HEK293T (cell line): ENCODE measurements around the gene DEPDC1B.

Experiments used
- CTCF ChIA-PET: fragments of 350-600 bp; formaldehyde crosslinking; extraction: SDS; loops from one replicate; lab custom pipeline; 2021; ENCODE audit warnings: antibody characterized with exemption, inconsistent platforms; lab: Yijun Ruan, JAX
- POLR2A ChIA-PET: fragments of 350-600 bp; formaldehyde crosslinking; extraction: SDS; loops from one replicate; lab custom pipeline; 2020; ENCODE audit warnings: antibody characterized with exemption, inconsistent platforms; lab: Yijun Ruan, JAX
- DNase-seq: peaks from one replicate; pipeline ENCODE4 v3.0.0; 2012; ENCODE audit warnings: mixed read lengths; ENCODE audit errors: extremely low spot score
- ARNT ChIP-seq: fragments of 450-650 bp; IDR thresholded peaks from 2 replicates; pipeline ENCODE4 v1.6.1; 2017; ENCODE audit warnings: mild to moderate bottlenecking
- BHLHE40 ChIP-seq: fragments of 450-650 bp; IDR thresholded peaks from 2 replicates; pipeline ENCODE4 v1.6.1; 2016; ENCODE audit warnings: mild to moderate bottlenecking, moderate library complexity, borderline replicate concordance
- CTBP1 ChIP-seq: fragments of 450-650 bp; IDR thresholded peaks from 2 replicates; pipeline ENCODE4 v1.6.1; 2016; ENCODE audit warnings: borderline replicate concordance
- ELF4 ChIP-seq: fragments of 450-650 bp; IDR thresholded peaks from 2 replicates; pipeline ENCODE4 v1.6.1; 2017; ENCODE audit warnings: antibody characterized with exemption
- FOXA1 ChIP-seq: fragments of 450-650 bp; IDR thresholded peaks from 2 replicates; pipeline ENCODE4 v1.6.1; 2016; ENCODE audit warnings: mild to moderate bottlenecking
- FOXK2 ChIP-seq: fragments of 450-650 bp; IDR thresholded peaks from 2 replicates; pipeline ENCODE4 v1.6.1; 2016; ENCODE audit warnings: mild to moderate bottlenecking
- FOXM1 ChIP-seq: fragments of 450-650 bp; IDR thresholded peaks from 2 replicates; pipeline ENCODE4 v1.6.1; 2017; ENCODE audit warnings: mild to moderate bottlenecking, borderline replicate concordance
- HDGF ChIP-seq: fragments of 450-650 bp; IDR thresholded peaks from 2 replicates; pipeline ENCODE4 v1.6.1; 2017; ENCODE audit warnings: antibody characterized with exemption, borderline replicate concordance
- L3MBTL2 ChIP-seq: fragments of 450-650 bp; conservative IDR thresholded peaks from 2 replicates; pipeline ENCODE4 v1.6.1; 2016; ENCODE audit warnings: mild to moderate bottlenecking
- LEF1 ChIP-seq: fragments of 450-650 bp; IDR thresholded peaks from 2 replicates; pipeline ENCODE4 v1.6.1; 2017; ENCODE audit warnings: mild to moderate bottlenecking, borderline replicate concordance
- NFRKB ChIP-seq: fragments of 450-650 bp; IDR thresholded peaks from 2 replicates; pipeline ENCODE4 v1.6.1; 2016; ENCODE audit warnings: mild to moderate bottlenecking, moderate library complexity
- PKNOX1 ChIP-seq: fragments of 450-650 bp; IDR thresholded peaks from 2 replicates; pipeline ENCODE4 v1.6.1; 2016
- SP1 ChIP-seq: fragments of 450-650 bp; IDR thresholded peaks from 2 replicates; pipeline ENCODE4 v1.6.1; 2017
- SUZ12 ChIP-seq: fragments of 450-650 bp; IDR thresholded peaks from 2 replicates; pipeline ENCODE4 v1.6.1; 2016; ENCODE audit warnings: mild to moderate bottlenecking
- TARDBP ChIP-seq: fragments of 450-650 bp; IDR thresholded peaks from 2 replicates; pipeline ENCODE4 v1.6.1; 2016
- ZNF384 ChIP-seq: fragments of 450-650 bp; IDR thresholded peaks from 2 replicates; pipeline ENCODE4 v1.6.1; 2016

Gene DEPDC1B

GRCh38 chr5:60648175-60648574 is 51.8 kb downstream of the DEPDC1B start:
- CTCF ChIA-PET, result no interaction called here
- no peak for DNase-seq
- TF ChIP-seq ZNF384 (no peak), FOXM1 (no peak), L3MBTL2 (no peak), SP1 (no peak), FOXK2 (no peak)
- POLR2A ChIA-PET, result no interaction called here

GRCh38 chr5:60640901-60641300 is 59.1 kb downstream of the DEPDC1B start:
- DNase-seq, result no peak
- CTCF ChIA-PET, result no interaction called here
- TF ChIP-seq ARNT (no peak), LEF1 (no peak), NFRKB (no peak), SP1 (no peak)
- POLR2A ChIA-PET, result no interaction called here

GRCh38 chr5:60639544-60639943 is 60.4 kb downstream of the DEPDC1B start:
- no peak for TF ChIP-seq SP1
- no peak for TF ChIP-seq BHLHE40
- TF ChIP-seq ZNF384, result no peak
- TF ChIP-seq TARDBP, result no peak
- TF ChIP-seq PKNOX1, result no peak
- no peak for TF ChIP-seq ARNT
- no peak for TF ChIP-seq HDGF
- TF ChIP-seq CTBP1, result no peak
- no peak for TF ChIP-seq FOXA1
- no peak for TF ChIP-seq SUZ12
- no peak for TF ChIP-seq ELF4
- no peak for TF ChIP-seq L3MBTL2
- TF ChIP-seq FOXK2, result no peak
- no peak for TF ChIP-seq LEF1
- no peak for TF ChIP-seq NFRKB
- TF ChIP-seq FOXM1, result no peak
- ChIA-PET POLR2A (no interaction called here), CTCF (no interaction called here)
- no peak for DNase-seq

GRCh38 chr5:60638300-60638699 is 61.7 kb downstream of the DEPDC1B start:
- POLR2A ChIA-PET, result no interaction called here
- no peak for DNase-seq
- TF ChIP-seq HDGF (no peak), TARDBP (no peak), FOXA1 (no peak), L3MBTL2 (no peak), SUZ12 (no peak), BHLHE40 (no peak), ELF4 (no peak), NFRKB (no peak), FOXM1 (no peak), ZNF384 (no peak), LEF1 (no peak), FOXK2 (no peak), ARNT (no peak), SP1 (no peak), PKNOX1 (no peak), CTBP1 (no peak)
- CTCF ChIA-PET, result no interaction called here

GRCh38 chr5:60636644-60637043 is 63.3 kb downstream of the DEPDC1B start:
- DNase-seq, result no peak
- TF ChIP-seq HDGF, result no peak
- no peak for TF ChIP-seq PKNOX1
- no peak for TF ChIP-seq TARDBP
- TF ChIP-seq ZNF384, result no peak
- TF ChIP-seq FOXA1, result no peak
- no peak for TF ChIP-seq LEF1
- TF ChIP-seq FOXM1, result no peak
- no peak for TF ChIP-seq FOXK2
- no peak for TF ChIP-seq BHLHE40
- TF ChIP-seq SP1, result no peak
- TF ChIP-seq SUZ12, result no peak
- no peak for TF ChIP-seq ARNT
- TF ChIP-seq ELF4, result no peak
- TF ChIP-seq L3MBTL2, result no peak
- POLR2A ChIA-PET, result no interaction called here
- CTCF ChIA-PET, result no interaction called here

GRCh38 chr5:60636001-60636400 is 64.0 kb downstream of the DEPDC1B start:
- no peak for DNase-seq
- TF ChIP-seq HDGF, result no peak
- TF ChIP-seq FOXA1, result no peak
- TF ChIP-seq ELF4, result no peak
- no peak for TF ChIP-seq BHLHE40
- TF ChIP-seq TARDBP, result no peak
- TF ChIP-seq NFRKB, result no peak
- no peak for TF ChIP-seq LEF1
- CTCF ChIA-PET, result no interaction called here
- POLR2A ChIA-PET, result no interaction called here

- CTCF ChIA-PET, result no interaction called here
- POLR2A ChIA-PET, result no interaction called here
- DNase-seq, result no peak
- TF ChIP-seq NFRKB, result no peak
- TF ChIP-seq BHLHE40, result no peak
- TF ChIP-seq PKNOX1, result no peak
- TF ChIP-seq ELF4, result no peak
- TF ChIP-seq ZNF384, result no peak
- TF ChIP-seq LEF1, result no peak
- TF ChIP-seq SUZ12, result no peak
- TF ChIP-seq FOXK2, result no peak
- TF ChIP-seq CTBP1, result no peak
- TF ChIP-seq TARDBP, result no peak
- TF ChIP-seq FOXA1, result no peak
- TF ChIP-seq FOXM1, result no peak
- TF ChIP-seq SP1, result no peak
- no peak for TF ChIP-seq L3MBTL2
- no peak for TF ChIP-seq ARNT
- no peak for TF ChIP-seq HDGF
Measured at GRCh38 chr5:60634051-60634450, 65.9 kb downstream of the DEPDC1B start.
